Neural cell (in vitro differentiated cells): ENCODE results near the gene SND1.
A peak's percentile ranks its signal among the peaks of the same experiment; 100 is the strongest.

ENCODE experiments used
- CTCF ChIP-seq: fragments of 450-650 bp; IDR thresholded peaks from 2 replicates; pipeline ENCODE4 v1.5.1; 2014; ENCODE audit warnings: antibody characterized with exemption, mild to moderate bottlenecking, moderate library complexity; ENCODE audit not compliant: poor library complexity, severe bottlenecking
- EZH2 ChIP-seq: fragments of 200-600, 300-800 bp; shearing (Covaris generic), sonication (generic); IDR thresholded peaks from 2 replicates; pipeline ENCODE4 v1.6.1; 2014; ENCODE audit warnings: antibody characterized with exemption, low read length, borderline replicate concordance, mild to moderate bottlenecking; ENCODE audit not compliant: insufficient read depth, poor library complexity, severe bottlenecking
- POLR2AphosphoS5 ChIP-seq: IDR thresholded peaks from 2 replicates; pipeline ENCODE4 v1.6.1; 2012
- SMC3 ChIP-seq: fragments of 450-650 bp; conservative IDR thresholded peaks from 2 replicates; pipeline ENCODE4 v1.6.1; 2014; ENCODE audit warnings: antibody characterized with exemption, mild to moderate bottlenecking, moderate library complexity; ENCODE audit not compliant: poor library complexity

GRCh38 chr7:128030263-128030653, 378.3 kb downstream of the SND1 start:
- no peak for TF ChIP-seq POLR2AphosphoS5
- peak; percentile 19 for TF ChIP-seq CTCF
- no peak for TF ChIP-seq SMC3
- no peak for TF ChIP-seq EZH2
